Kidney capillary endothelial cell (primary cell): Measurements from ENCODE around the gene SMIM36.
"Not testable (repeated sequence)": the region's sequence is repeated elsewhere in the genome, so short reads cannot be mapped to it uniquely, and the experiment has no call there.

Experiments
- DNase-seq: peaks from one replicate; pipeline ENCODE4 v3.0.0-alpha.2; 2018; ENCODE audit warnings: low spot score

The SMIM36 gene

GRCh38 chr17:55413825-55414489 is 97.3 kb downstream of the SMIM36 start:
- no peak for DNase-seq

- no peak for DNase-seq
Measured at GRCh38 chr17:55411463-55411855, 99.8 kb downstream of the SMIM36 start.

- DNase-seq = no peak
Measured at GRCh38 chr17:55410722-55411462, 100.4 kb downstream of the SMIM36 start.

- DNase-seq = no peak
Measured at GRCh38 chr17:55409030-55409800, 102.0 kb downstream of the SMIM36 start.

GRCh38 chr17:55407641-55408566 is 103.3 kb downstream of the SMIM36 start:
- DNase-seq = no peak

- DNase-seq = no peak
Measured at GRCh38 chr17:55405600-55405999, 105.7 kb downstream of the SMIM36 start.

- DNase-seq = not testable (repeated sequence)
Measured at GRCh38 chr17:55404197-55404596, 107.1 kb downstream of the SMIM36 start.

- no peak for DNase-seq
Measured at GRCh38 chr17:55402374-55402773, 108.9 kb downstream of the SMIM36 start.
